Activated effector memory CD4-positive, alpha-beta T cell treated with Interleukin-2 at 50 U/mL for 16 hours (primary cell): ENCODE results near the gene ANKFY1.
"Not testable (repeated sequence)": the region's sequence is repeated elsewhere in the genome, so short reads cannot be mapped to it uniquely, and the experiment has no call there.

Source experiments
- DNase-seq: peaks from one replicate; pipeline ENCODE4 v3.0.0-alpha.2; 2020

The ANKFY1 gene

DNA sequence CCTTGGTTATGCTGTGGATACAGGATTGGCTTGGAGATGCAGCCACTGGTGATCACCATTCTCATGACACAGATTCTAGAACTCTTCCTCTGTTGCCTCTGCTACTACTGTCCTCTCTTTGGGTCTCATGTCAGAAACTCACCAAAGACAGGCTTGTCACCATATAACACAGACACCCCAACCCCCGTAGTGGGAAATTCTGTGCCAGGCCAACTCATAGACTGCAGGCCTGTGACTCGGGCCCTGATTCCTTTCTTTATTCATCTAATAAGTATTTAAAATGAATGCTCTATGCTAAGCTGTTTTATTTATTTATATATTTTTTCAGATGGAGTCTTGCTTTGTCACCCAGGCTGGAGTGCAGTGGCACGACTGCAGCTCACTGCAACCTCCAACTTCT lies 111.3 kb downstream of the ANKFY1 start:
- DNase-seq = no peak

DNA sequence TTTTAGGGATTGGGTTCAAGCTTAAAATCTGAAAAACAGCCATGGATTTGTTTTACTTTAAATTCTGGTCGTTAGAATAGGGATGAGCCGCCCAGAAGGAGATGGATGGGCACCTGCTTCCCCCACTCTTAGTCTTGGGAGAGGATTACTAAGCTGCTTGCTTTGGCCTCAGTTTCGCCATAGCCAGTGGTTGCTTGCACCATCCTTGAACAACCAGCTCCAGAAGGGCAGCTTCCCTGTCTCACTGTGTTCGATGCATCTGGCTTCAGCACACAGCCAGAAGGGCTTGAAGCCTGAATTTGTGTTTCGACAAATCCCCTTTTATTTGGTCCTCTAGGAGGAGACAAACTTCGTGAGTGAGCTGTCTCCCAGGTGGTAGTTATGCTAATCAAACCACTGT lies 113.7 kb downstream of the ANKFY1 start:
- no peak for DNase-seq

GRCh38 chr17:4148611-4149308 lies 115.0 kb downstream of the ANKFY1 start:
- no peak for DNase-seq

DNA sequence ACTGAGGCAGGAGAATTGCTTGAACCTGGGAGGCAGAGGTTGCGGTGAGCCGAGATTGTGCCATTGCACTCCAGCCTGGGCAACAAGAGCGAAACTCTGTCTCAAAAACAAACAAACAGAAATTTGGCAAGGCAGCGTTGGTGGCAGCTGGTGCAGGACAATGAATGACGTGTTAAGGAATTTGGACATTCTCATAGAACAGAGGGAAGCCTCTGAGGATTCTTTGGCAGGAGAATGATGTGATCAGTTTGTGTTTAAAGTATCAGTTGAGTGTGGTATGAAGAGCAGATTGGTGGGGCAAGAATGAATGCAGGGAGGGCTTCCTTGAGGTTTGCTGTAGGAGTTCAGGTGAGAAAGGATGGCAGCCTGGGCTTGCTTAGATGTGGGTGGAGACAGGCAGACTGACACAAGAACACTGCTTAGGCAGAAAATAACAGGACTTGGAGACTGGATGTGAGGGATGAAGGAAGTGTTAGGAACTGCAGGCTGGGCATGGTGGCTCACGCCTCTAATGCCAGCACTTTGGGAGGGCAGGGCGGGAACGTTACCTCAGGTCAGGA lies 115.9 kb downstream of the ANKFY1 start:
- no peak for DNase-seq

- no peak for DNase-seq
Measured at GRCh38 chr17:4146641-4147040, 117.1 kb downstream of the ANKFY1 start.

- DNase-seq = no peak
Measured at GRCh38 chr17:4144422-4144747, 119.4 kb downstream of the ANKFY1 start.

DNA sequence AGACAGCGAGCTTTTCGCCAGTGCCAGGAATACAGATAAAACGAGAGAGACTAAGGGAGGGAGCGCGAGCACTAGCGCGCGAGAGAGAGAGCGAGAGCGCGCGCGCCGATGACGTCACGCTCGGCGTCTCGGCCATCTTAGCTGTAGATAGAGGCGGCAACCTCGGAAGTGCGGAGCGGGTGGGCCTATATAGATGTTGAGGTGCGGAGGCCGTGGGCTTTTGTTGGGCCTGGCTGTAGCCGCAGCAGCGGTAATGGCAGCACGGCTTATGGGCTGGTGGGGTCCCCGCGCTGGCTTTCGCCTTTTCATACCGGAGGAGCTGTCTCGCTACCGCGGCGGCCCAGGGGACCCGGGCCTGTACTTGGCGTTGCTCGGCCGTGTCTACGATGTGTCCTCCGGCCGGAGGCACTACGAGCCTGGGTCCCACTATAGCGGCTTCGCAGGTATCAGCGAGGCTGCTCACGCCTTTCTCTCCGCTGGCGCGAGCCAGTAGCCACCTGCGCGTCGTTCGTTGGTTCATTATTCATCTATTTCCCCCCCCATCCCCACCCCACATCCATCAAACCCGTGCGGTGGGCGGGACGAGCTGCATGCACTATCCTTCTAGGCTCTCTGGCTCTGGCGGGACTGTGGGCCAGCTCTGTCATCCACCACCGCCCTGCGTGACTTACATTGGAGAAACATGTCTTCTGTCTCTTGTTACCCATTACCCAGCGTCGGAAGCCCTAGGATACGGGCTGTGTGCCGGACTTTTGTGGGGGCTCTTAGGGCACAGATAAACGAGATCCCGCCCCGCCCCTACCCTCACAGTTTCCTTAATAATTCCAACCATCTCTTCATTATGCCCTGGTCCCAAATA lies 120.0 kb downstream of the ANKFY1 start:
- DNase-seq = peak; percentile 86

- DNase-seq = no peak
Measured at GRCh38 chr17:4142107-4142900, 121.5 kb downstream of the ANKFY1 start.

DNA sequence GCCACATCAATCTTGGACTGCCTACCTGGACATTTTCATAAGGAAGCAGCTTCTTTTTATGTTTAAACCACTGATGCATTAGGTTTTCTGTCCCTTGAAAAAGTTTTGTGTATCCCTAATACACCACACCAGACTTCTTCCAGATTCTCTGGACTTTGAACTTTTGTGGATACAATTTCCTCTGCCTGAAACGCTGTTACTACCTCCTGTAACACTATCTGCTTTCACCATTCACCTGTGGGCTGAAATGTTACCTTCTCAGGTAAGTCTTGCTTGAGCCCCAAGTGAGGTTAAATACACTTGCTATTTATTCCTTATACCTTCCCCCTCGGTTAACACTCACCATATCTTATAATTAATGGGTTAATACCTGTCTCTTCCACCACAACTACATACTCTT lies 123.7 kb downstream of the ANKFY1 start:
- no peak for DNase-seq

DNA sequence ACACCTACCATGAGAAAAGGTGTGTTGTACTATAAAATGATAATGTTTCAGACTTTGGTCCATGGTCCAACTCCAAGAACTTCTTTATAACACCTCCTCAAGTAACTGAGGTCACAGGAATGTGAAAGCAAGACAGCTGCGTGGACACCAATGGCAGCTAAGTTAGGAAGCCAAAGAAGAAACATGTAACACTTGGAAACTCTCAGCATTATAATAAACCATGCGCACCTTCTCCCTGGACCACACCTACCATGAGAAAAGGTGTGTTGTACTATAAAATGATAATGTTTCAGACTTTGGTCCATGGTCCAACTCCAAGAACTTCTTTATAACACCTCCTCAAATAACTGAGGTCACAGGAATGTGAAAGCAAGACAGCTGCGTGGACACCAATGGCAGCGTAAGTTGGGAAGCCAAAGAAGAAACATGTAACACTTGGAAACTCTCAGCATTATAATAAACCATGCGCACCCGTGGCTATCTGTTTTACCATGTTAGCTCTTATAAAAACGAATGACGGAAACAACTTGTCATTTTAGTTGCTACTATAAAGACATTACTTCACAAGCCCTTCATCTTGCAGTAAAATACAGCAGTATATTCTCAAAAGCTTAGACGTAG lies 124.8 kb downstream of the ANKFY1 start:
- DNase-seq = not testable (repeated sequence)

DNA sequence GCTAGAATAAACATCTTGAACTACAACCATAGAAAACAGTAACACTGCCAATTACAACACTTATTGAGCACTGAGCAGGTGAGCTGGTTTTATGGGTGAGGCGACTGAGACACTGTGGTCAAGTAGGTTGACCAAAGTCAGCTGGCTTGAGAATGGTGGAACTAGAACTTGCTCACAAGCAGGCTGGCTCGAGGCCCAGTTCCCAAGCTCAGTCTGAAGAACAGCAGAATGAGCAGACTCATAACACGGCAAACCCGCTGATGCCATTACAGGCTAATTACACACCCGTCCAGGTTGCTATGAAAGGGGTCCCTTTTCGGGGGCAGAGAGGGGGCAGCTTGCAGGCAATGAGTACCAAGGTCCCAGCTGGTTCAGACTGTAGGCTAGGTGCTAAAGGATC lies 127.4 kb downstream of the ANKFY1 start:
- DNase-seq = no peak

DNA sequence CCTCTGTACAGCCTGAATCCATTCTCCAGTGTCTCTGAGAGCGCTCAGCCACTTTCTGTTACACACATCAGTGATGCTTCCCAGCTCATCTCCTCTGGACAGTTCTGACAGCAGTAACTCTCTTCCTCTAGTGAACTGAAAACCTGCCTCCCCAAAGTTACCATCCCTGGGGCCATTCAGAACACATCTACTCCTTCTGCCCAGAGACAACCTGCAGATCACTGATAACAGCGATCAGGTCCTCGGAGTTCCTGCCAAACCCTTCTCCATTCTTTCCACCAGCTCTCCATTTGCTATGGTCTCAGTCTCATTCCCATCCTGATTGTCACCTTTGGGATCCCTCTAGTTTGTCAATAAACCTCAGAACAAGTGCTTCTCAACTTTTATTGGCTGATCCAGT lies 128.3 kb downstream of the ANKFY1 start:
- DNase-seq = no peak

DNA sequence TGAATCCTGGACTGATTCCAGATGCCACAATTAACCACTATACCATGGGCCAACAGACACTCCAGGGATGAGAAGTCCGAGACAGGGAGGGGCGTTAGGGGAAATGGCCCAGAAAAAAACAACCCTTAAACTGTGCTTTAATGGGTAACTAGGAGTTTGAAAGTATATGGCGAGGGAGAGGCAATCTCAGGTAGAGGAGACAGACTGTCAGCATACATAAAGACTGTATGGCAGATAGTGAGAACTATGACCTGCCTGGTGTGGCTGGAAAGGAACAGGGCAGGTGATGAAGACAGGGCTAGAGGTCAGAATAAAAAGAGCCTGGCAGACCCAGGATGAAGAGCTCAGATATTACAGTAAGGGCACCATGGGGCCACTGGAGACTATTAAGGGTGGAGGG lies 129.1 kb downstream of the ANKFY1 start:
- DNase-seq = no peak

DNA sequence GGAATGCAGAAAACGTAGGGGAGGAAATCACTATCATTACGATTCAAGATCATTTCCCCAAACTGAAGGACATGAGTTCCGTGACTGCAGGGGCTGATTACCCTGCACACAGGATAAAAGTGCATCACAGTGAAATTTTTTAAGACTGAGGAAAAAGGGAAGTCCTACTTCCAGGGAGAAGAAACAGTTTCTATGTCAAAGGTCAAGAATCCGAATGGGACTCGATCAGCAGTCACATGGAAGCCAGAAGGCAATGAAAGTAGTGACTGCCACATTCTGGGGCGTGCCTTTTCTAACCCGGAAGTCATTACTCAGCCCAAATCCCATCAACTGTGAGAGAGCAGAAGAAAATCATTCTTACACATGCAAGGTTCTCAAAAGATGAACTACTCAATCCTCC lies 133.1 kb downstream of the ANKFY1 start:
- DNase-seq = no peak

- no peak for DNase-seq
Measured at GRCh38 chr17:4127555-4127954, 136.2 kb downstream of the ANKFY1 start.

GRCh38 chr17:4125552-4125951 lies 138.2 kb downstream of the ANKFY1 start:
- no peak for DNase-seq

DNA sequence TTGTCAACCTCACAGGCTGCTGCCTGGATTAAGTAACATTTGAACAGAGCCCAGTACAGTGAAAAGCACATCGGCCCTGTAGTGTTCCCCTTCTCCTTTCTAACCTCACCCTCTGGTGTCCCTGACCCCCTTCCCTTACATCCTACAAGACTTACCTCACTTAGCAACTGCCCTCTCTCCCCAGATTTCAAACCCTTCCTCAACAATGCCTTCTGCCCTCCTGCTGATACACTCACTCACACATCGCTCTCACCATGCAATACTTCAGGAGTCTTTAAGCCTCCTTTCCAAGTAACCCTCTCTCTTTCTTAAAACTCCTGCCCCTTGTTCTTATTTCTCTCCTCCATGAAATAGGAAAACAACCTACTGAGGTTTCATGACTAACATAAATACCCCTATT lies 138.8 kb downstream of the ANKFY1 start:
- no peak for DNase-seq

DNA sequence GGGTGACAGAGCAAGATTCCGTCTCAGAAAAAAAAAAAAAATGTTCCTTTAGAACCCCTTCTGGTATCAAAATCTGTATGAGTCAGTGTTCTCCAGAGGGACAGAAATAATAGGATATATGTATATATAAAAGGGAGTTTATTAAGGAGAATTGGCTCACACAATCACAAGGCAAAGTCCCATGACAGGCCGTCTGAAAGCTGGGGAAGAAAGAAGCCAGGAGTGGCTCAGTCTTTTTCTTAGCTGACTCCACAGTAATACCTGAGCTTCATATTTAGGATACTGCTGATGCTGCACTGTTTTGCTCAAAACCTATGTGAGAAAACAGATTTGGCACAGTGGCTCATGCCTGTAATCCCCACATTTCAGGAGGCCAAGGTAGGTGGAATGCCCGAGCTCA lies 143.4 kb downstream of the ANKFY1 start:
- no peak for DNase-seq

DNA sequence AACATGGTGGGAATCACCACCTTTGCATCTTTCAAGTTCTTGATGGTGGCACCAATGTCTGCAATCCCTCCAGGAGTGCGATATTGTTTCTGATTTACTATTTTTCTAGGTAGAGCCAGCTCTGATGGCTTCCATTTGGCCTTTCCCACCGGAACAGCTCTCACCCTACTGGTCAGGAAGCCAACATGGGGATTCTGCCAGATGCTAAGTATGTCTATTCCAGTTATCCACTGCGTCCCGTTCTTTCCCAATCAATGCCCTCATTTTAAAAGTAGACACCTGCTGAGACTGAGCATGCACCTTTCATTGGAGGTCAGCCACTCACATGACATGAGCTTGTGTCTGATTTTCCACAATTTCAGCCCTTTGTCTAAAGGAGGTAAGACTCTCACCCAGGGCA lies 144.5 kb downstream of the ANKFY1 start:
- no peak for DNase-seq

GRCh38 chr17:4118015-4118743 lies 145.6 kb downstream of the ANKFY1 start:
- DNase-seq = no peak

DNA sequence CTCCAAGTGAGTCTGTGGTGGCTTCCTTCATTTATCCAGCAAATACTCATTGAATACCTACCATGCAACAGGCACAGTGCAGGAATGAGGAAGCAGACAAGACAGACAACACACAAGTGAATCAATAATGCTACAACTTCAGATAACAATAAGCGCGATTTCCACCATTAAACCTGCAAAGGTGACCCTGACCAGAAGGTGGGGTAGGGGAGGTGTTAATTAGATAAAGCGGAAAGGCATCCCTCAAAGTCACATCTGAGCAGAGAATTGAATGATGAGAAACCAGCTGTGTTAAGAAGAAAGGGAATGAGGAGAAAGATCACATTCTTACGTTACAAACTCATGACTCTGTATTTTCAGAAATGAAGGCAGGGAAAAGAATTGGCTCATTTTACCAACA lies 147.3 kb downstream of the ANKFY1 start:
- DNase-seq = no peak
